Immature natural killer cell (primary cell): ENCODE data around the gene ZNF304. TPM values are rescaled to one million over a fixed set of nuclear protein-coding genes. Genes with fewer than 3 reads are reported as not detected.
A peak's percentile ranks its signal among the peaks of the same experiment; 100 is the strongest.

Experiments used
- DNase-seq, 3 donors: peaks; one replicate each; pipeline ENCODE4 v3.0.0; 2022; ENCODE audit warnings: mixed read lengths in 1 of 3
- H3K27ac Mint-ChIP-seq, 6 donors: one replicate each; pipeline ENCODE4 v1.8.0; 2020; ENCODE audit warnings: mixed read lengths in 6 of 6, mild to moderate bottlenecking in 5 of 6, inconsistent platforms in 4 of 6, moderate library complexity in 3 of 6
- H3K27me3 Mint-ChIP-seq, 3 donors: one replicate each; pipeline ENCODE4 v1.8.0; 2020 to 2021; ENCODE audit warnings: low read depth in 3 of 3, mild to moderate bottlenecking in 3 of 3, mixed read lengths in 3 of 3, moderate library complexity in 3 of 3, inconsistent platforms in 1 of 3
- H3K36me3 Mint-ChIP-seq, 3 donors: one replicate each; pipeline ENCODE4 v1.8.0; 2020; ENCODE audit warnings: mixed read lengths in 3 of 3, inconsistent platforms in 2 of 3, mild to moderate bottlenecking in 2 of 3
- H3K4me1 Mint-ChIP-seq, 2 donors: one replicate each; pipeline ENCODE4 v1.8.0; 2020; ENCODE audit warnings: inconsistent platforms in 2 of 2, mild to moderate bottlenecking in 2 of 2, mixed read lengths in 2 of 2, moderate library complexity in 1 of 2
- H3K4me3 Mint-ChIP-seq, 5 donors: one replicate each; pipeline ENCODE4 v1.8.0; 2020; ENCODE audit warnings: mild to moderate bottlenecking in 5 of 5, mixed read lengths in 5 of 5, inconsistent platforms in 3 of 5, moderate library complexity in 3 of 5
- H3K9me3 Mint-ChIP-seq, 6 donors: one replicate each; pipeline ENCODE4 v1.8.0; 2020; ENCODE audit warnings: mild to moderate bottlenecking in 6 of 6, mixed read lengths in 6 of 6, inconsistent platforms in 4 of 6, moderate library complexity in 3 of 6
- polyA plus RNA-seq, 3 donors: library from polyadenylated mRNA; unstranded; fragments of 300-500 nt; fragmentation: Illumina TruSeq; gene quantifications; one replicate each; pipeline ENCODE4 v1.2.3, GENCODE V29; 2021

Gene ZNF304
- 1 to 10 TPM; 1.2 to 3.7 (median 2.0) TPM for polyA plus RNA-seq

DNA sequence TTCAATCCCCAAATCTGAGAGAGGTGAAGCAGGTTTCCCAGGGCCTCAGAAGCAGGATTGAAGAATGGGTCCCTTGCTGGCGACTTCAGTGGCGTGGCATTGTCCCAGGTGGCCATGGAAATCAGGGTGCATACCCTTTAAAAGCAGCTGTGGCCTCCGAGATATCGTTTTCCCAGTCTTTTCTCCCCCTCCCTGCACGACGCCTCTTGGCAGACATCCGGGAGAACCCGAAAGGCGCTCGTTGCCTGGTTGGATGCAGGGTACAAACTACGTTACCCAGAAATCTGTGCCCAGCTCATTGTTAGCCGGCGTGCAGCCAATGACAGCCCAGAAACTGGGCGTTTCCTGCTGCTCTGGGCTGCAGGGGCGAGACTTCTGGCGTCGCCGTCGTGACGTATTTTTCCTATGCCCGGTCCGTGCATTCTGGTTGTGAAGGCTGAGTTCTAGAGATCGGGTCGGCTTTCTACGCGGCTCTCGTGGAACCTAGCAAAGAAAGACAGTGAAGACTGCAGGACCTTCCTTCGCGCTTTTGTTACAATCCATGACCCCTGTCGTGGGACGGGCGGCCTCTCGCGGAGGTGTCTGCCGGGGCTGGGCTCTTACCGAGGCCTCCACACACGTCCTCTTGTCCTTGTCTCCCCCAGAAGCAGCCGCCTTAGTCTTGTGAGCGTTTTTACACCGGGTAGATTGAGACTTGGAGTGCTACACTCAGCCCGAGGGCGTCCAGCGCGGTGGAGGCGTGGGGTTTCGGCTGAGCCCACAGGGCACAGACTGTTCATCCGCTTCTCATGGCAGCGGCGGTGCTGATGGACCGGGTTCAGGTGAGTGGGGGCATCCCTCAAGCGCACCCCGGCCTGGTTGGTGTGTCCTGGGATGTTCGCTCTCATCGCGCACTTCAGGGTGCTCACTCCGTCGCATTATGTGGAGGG, at the start of gene ZNF304:
Gene ZNF304, plus strand, starts transcription at position 395 of the 929 bp plus-strand sequence. Its CDS starts 394 bp downstream, at position 789.
- Mint-ChIP-seq H3K9me3 (peaks cover 7 to 54% (median 26%) of the 10 kb centered on the region in 6 donors), H3K4me1 (peaks cover 32 to 35% of the 10 kb centered on the region in 2 donors), H3K27ac (peak within 1 kb of the TSS; percentile 90 to 97 (median 94)), H3K4me3 (peak within 1 kb of the TSS; percentile 93 to 96 (median 96)), H3K36me3 (peaks cover 39 to 49% (median 48%) of the 10 kb centered on the region in 3 donors), H3K27me3 (peaks cover 2 to 14% (median 11%) of the 10 kb centered on the region in 3 donors)
- DNase-seq: peak; percentile 81 to 84 (median 82)

DNA sequence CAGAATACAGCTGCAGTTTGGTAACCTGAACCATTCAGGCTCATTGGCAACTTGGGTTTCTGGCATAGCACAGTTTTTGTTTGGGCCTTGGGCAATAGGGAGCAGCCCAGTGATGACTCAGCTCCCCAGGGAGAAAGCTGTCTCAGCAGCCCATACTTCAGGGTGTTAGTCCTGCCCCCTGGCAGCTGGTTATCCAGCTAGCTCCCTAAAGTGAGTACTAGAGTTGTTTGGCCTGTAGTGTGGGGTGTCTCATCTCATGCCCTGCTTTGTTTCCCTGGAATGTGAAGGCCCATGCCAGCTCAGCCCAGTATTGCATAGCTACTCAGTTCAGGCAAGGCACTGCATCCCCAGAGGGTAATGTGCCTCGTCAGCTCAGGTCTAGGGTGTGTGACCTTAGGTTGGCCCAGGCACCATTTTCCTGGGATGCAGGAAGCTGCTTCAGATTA, 49.0 kb upstream of the ZNF304 start:
- no peaks in the 10 kb centered on the region for H3K9me3 Mint-ChIP-seq
- H3K4me3 Mint-ChIP-seq: no peak overlapping the region
- peaks cover 0 to 6% (median 0%) of the 10 kb centered on the region in 3 donors for H3K27me3 Mint-ChIP-seq
- no peak for DNase-seq
- peaks cover 4 to 19% of the 10 kb centered on the region in 2 donors for H3K4me1 Mint-ChIP-seq
- peaks cover 8 to 28% (median 25%) of the 10 kb centered on the region in 3 donors for H3K36me3 Mint-ChIP-seq
- H3K27ac Mint-ChIP-seq: no peak overlapping the region

- peaks cover 8 to 25% (median 19%) of the 10 kb centered on the region in 3 donors for H3K36me3 Mint-ChIP-seq
- no peak overlapping the region for H3K4me3 Mint-ChIP-seq
- peaks cover 0 to 6% (median 0%) of the 10 kb centered on the region in 3 donors for H3K27me3 Mint-ChIP-seq
- H3K4me1 Mint-ChIP-seq: peaks cover 3 to 11% of the 10 kb centered on the region in 2 donors
- peak overlapping the region in 1 of 6 donors; percentile 40 for H3K27ac Mint-ChIP-seq
- H3K9me3 Mint-ChIP-seq: no peaks in the 10 kb centered on the region
- no peak for DNase-seq
These were observed 48.2 kb upstream of the ZNF304 start for GRCh38 chr19:57302727-57303401.

DNA sequence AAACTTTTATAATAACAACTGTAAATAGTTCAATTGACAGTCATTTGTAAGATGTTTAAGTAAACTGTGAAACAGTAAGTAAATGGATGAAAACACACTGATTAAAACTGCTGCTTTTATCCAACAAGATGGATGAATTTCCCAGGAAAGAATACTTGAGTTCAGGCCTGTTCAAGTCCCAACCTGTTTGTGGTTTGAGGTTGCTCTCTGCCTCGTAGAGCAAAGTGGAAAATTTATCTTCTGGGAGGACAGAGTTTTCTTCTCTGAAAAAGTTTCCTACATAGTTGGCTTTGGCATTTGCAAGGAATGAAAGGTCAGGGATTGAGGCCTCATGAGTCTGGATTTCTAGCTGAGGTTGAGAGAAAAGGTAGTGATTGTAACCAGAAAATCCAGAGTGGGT, 46.0 kb upstream of the ZNF304 start:
- Mint-ChIP-seq H3K9me3 (peaks cover 4 to 19% (median 16%) of the 10 kb centered on the region in 6 donors), H3K36me3 (peaks cover 4 to 17% (median 10%) of the 10 kb centered on the region in 3 donors), H3K4me3 (no peak overlapping the region), H3K27me3 (peaks cover 0 to 8% (median 6%) of the 10 kb centered on the region in 3 donors), H3K27ac (no peak overlapping the region), H3K4me1 (peaks cover 11 to 19% of the 10 kb centered on the region in 2 donors)
- DNase-seq: no peak

- DNase-seq: no peak
- H3K27ac Mint-ChIP-seq: peak overlapping the region in 2 of 6 donors; percentile 52 to 73
- H3K27me3 Mint-ChIP-seq: peaks cover 6 to 10% (median 10%) of the 10 kb centered on the region in 3 donors
- H3K36me3 Mint-ChIP-seq: peaks cover 0 to 4% (median 3%) of the 10 kb centered on the region in 3 donors
- peaks cover 14 to 21% of the 10 kb centered on the region in 2 donors for H3K4me1 Mint-ChIP-seq
- peaks cover 6 to 22% (median 18%) of the 10 kb centered on the region in 6 donors for H3K9me3 Mint-ChIP-seq
- peak overlapping the region in 1 of 5 donors; percentile 38 for H3K4me3 Mint-ChIP-seq
These were observed 42.6 kb upstream of the ZNF304 start for GRCh38 chr19:57308514-57308913.

DNA sequence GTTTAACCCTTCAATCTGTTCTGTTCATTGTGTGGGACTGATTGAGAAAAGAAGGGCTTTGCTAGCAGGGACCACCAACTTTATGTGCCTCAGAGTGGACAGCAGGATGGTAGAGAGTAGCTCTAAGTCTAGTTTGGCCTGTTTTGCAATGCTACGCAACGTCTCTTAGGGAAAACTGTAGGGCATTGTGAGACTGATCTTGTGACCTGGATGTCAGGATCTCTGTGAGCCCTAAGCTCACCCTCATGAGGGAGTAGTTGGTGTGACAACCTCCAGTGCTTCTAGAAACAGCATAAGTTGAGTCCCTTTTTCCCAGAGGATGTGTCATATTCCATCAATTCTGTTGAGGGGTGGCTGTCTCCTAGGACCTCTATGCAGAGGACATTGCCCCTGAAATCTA, 40.3 kb upstream of the ZNF304 start:
- no peak for DNase-seq
- peaks cover 12 to 23% (median 17%) of the 10 kb centered on the region in 3 donors for H3K27me3 Mint-ChIP-seq
- H3K4me1 Mint-ChIP-seq: peaks cover 14 to 21% of the 10 kb centered on the region in 2 donors
- H3K9me3 Mint-ChIP-seq: peaks cover 6 to 24% (median 22%) of the 10 kb centered on the region in 6 donors
- H3K36me3 Mint-ChIP-seq: peaks cover 0 to 3% (median 0%) of the 10 kb centered on the region in 3 donors
- no peak overlapping the region for H3K4me3 Mint-ChIP-seq
- no peak overlapping the region for H3K27ac Mint-ChIP-seq

DNA sequence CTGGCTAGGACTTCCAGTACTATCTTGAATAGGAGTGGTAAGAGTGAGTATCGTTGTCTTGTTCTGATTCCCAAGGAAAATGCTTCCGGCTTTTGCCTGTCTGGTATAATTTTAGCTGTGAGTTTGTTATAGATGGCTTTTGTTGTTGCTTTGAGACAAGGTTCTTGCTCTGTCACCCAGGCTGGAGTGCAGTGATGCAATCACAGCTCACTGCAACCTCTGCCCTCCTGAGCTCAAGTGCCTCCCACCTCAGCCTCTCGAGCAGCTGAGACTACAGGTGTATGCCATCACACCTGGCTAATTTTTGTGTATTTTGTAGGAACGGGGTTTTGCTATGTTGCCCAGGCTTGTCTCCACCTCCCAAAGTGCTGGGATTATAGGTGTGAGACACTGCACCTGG, 36.9 kb upstream of the ZNF304 start:
- Mint-ChIP-seq H3K27ac (no peak overlapping the region), H3K36me3 (peaks cover 0 to 3% (median 0%) of the 10 kb centered on the region in 3 donors), H3K4me1 (peaks cover 11 to 12% of the 10 kb centered on the region in 2 donors), H3K9me3 (peaks cover 6 to 23% (median 13%) of the 10 kb centered on the region in 6 donors), H3K4me3 (no peak overlapping the region), H3K27me3 (peaks cover 12 to 35% (median 17%) of the 10 kb centered on the region in 3 donors)
- no peak for DNase-seq

- H3K27ac Mint-ChIP-seq: no peak overlapping the region
These were observed 33.6 kb upstream of the ZNF304 start for GRCh38 chr19:57317503-57317902.

GRCh38 chr19:57319869-57320179, 31.2 kb upstream of the ZNF304 start:
- H3K27ac Mint-ChIP-seq: peak overlapping the region; percentile 95 to 99 (median 98)
- peak overlapping the region; percentile 93 to 99 (median 93) for H3K4me3 Mint-ChIP-seq
- peaks cover 0 to 11% (median 3%) of the 10 kb centered on the region in 6 donors for H3K9me3 Mint-ChIP-seq
- H3K27me3 Mint-ChIP-seq: peaks cover 7 to 19% (median 8%) of the 10 kb centered on the region in 3 donors
- peaks cover 34 to 47% of the 10 kb centered on the region in 2 donors for H3K4me1 Mint-ChIP-seq
- peaks cover 20 to 25% (median 23%) of the 10 kb centered on the region in 3 donors for H3K36me3 Mint-ChIP-seq
- DNase-seq: no peak

More at GRCh38 chr19:57317503-57317902, 33.6 kb upstream of the ZNF304 start:
- peaks cover 27 to 31% of the 10 kb centered on the region in 2 donors for H3K4me1 Mint-ChIP-seq
- peaks cover under 1 to 6% (median 4%) of the 10 kb centered on the region in 3 donors for H3K36me3 Mint-ChIP-seq
- peaks cover 11 to 25% (median 14%) of the 10 kb centered on the region in 3 donors for H3K27me3 Mint-ChIP-seq
- H3K9me3 Mint-ChIP-seq: peaks cover 0 to 11% (median 2%) of the 10 kb centered on the region in 6 donors
- H3K4me3 Mint-ChIP-seq: no peak overlapping the region
- no peak for DNase-seq

- DNase-seq: peak; percentile 89 to 91 (median 91)
- peaks cover 26 to 31% (median 29%) of the 10 kb centered on the region in 3 donors for H3K36me3 Mint-ChIP-seq
- peaks cover 0 to 16% (median 3%) of the 10 kb centered on the region in 6 donors for H3K9me3 Mint-ChIP-seq
- H3K27me3 Mint-ChIP-seq: peaks cover 3 to 15% (median 8%) of the 10 kb centered on the region in 3 donors
- H3K4me1 Mint-ChIP-seq: peaks cover 34 to 47% of the 10 kb centered on the region in 2 donors
- H3K27ac Mint-ChIP-seq: peak within 1 kb of the TSS; percentile 95 to 99 (median 98)
- H3K4me3 Mint-ChIP-seq: peak within 1 kb of the TSS; percentile 93 to 99 (median 93)
These were observed 30.6 kb upstream of the ZNF304 start, which contains the start of gene ZNF543 for GRCh38 chr19:57320180-57321084. Gene ZNF543 (plus strand): TSS chr19:57320472. CDS start chr19:57320854, 382 bp downstream.

- Mint-ChIP-seq H3K27ac (peak overlapping the region; percentile 95 to 99 (median 98)), H3K36me3 (peaks cover 33 to 38% (median 36%) of the 10 kb centered on the region in 3 donors), H3K27me3 (peaks cover 3 to 11% (median 8%) of the 10 kb centered on the region in 3 donors), H3K4me1 (peaks cover 34 to 47% of the 10 kb centered on the region in 2 donors), H3K4me3 (peak overlapping the region; percentile 93 to 99 (median 93)), H3K9me3 (peaks cover 0 to 21% (median under 1%) of the 10 kb centered on the region in 6 donors)
- DNase-seq: no peak
These were observed 30.0 kb upstream of the ZNF304 start for GRCh38 chr19:57321116-57321515.

DNA sequence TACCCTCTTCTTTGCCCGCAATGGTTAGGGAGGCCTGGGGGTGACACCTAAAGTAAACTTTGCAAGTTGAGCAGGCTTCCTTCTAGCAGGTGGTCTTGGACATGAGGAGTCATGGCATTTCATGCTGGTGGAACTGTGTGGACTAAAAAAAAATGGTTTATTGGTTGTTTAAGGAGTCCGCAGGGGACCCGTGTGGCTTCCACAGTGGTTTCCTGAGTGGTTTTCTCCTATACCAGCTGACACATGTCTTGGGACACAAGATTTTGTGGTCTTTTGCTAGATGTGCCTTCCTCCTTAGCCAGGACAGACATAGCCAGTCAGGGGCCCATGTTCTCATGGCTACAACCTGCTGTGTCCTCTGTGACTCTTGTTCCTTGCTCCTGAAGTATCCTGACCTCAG, 29.3 kb upstream of the ZNF304 start:
- Mint-ChIP-seq H3K27ac (peak overlapping the region; percentile 17 to 99 (median 97)), H3K27me3 (peaks cover 3 to 8% (median 7%) of the 10 kb centered on the region in 3 donors), H3K36me3 (peaks cover 39 to 44% (median 41%) of the 10 kb centered on the region in 3 donors), H3K4me3 (peak overlapping the region; percentile 93 to 99 (median 93)), H3K9me3 (peaks cover 0 to 27% (median 0%) of the 10 kb centered on the region in 6 donors), H3K4me1 (peaks cover 34 to 47% of the 10 kb centered on the region in 2 donors)
- no peak for DNase-seq
